ENCODE data around the gene ZC3H8.

DNA sequence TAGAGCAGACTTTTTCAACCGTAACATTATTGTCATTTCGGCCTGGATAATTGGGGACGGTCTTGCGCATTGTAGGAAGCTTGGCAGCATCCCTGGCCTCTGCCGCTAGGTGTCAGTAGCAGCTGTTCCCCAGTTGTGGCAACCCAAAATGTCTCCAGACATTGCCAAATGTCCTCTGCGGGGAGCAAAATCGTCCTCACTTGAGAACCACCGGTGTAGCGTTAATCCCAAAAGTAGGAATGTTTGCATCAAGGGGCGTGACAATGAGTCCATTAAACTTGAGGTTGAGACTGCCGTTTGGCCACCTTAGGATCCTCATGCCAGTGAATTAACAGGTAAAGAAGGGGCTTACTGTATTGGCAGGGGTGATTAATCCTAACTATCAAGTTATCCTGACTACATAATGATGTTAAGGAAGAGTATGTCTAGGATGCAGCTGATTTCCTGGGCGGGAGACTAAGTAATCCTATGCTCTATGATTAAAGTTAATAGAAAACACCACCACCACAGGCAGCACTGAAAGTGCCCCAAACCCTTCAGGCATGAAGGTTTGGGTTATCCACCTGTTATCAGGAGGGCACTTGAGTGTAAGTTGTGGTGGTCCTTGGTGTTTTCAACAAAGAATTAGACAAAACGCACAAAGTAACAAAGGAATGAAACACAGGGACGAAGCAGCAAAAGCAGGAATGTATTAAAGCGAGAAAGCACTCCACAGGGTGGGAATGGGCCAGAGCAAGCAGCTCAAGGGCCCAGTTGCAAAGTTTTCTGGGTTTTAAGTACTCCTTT is 4.9 kb upstream of the ZC3H8 start:
- TF ChIP-seq POLR2AphosphoS5 (IDR thresholded peaks at IDR 0.05; ENCODE audit: low read depth, low read length), result no peak
- no peak for TF ChIP-seq POLR2A (IDR thresholded peaks at IDR 0.05; ENCODE audit: low read depth, low read length)
- no peak for TF ChIP-seq TAF1 (IDR thresholded peaks at IDR 0.05; ENCODE audit: low read depth, low read length)
- no peak for TF ChIP-seq SPI1 (IDR thresholded peaks at IDR 0.05; ENCODE audit: low read depth, low read length)
- TF ChIP-seq PAX5 (IDR thresholded peaks at IDR 0.05; ENCODE audit: insufficient read depth, low read length, severe bottlenecking), result no peak
